Measurements from ENCODE around the gene B3GALNT2.

Gene B3GALNT2

DNA sequence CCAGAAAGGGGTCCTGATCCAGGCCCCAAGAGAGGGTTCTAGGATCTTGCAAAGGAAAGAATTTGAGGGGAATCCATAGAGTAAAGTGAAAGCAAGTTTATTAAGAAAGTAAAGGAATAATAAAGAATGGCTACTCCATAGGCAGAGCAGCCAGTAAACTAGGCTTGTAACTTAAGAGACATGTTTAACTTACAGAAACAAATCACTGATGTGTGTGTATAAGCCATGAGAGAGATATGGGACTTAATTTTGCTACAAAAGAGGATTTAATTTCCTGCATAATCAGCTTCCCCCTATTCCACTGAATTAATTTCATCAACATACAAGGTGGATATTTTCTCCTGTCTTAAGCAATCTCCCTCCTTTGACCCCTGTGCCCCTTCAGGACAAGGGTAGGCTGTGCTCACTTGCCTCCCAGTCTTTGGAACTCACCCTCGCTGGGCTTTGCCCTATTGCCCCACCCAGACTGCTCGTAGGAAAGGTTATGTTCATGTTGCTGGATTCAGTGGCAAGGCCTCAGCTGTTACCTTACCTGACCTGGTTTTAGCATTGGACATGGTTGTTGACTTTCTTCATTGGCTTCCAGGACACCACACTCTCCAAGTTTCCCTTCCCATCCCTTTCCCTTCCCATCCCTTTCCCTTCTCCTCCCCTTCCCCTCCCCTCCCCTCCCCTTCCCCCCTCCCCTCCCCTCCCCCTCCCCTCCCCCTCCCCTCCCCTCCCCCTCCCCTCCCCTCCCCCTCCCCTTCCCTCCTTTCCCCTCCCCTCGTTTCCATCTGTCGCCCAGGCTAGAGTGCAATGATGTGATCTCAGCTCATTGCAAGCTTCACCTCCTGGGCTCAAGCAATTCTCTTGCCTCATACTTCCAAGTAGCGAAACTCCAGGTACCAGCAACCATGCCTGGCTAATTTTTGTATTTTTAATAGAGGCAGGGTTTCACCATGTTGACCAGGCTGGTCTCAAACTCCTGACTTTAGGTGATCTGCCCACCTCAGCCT, 92.5 kb downstream of the B3GALNT2 start:
- in situ Hi-C loops (cut with MboI; ENCODE audit: low sequenced_read_pairs), result no loop called here

DNA sequence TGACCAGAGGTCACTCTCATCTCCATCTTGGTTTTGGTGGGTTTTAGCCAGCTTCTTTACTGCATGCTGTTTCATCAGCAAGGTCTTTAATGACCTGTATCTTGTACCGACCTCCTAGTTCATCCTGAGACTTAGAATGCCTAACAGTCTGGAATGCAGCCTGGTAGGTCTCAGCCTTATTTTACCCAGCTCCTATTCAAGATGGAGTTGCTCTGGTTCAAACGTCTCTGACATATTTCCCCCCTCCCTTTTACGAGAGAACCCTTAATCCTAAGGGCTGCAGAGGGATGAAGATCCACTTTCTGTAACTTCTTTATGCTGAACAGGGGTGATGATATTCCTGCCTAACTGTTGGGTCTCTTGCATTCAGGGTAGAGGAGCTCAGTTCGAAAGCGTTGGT, 93.8 kb downstream of the B3GALNT2 start:
- in situ Hi-C loops (cut with MboI; ENCODE audit: low sequenced_read_pairs), result no loop called here

DNA sequence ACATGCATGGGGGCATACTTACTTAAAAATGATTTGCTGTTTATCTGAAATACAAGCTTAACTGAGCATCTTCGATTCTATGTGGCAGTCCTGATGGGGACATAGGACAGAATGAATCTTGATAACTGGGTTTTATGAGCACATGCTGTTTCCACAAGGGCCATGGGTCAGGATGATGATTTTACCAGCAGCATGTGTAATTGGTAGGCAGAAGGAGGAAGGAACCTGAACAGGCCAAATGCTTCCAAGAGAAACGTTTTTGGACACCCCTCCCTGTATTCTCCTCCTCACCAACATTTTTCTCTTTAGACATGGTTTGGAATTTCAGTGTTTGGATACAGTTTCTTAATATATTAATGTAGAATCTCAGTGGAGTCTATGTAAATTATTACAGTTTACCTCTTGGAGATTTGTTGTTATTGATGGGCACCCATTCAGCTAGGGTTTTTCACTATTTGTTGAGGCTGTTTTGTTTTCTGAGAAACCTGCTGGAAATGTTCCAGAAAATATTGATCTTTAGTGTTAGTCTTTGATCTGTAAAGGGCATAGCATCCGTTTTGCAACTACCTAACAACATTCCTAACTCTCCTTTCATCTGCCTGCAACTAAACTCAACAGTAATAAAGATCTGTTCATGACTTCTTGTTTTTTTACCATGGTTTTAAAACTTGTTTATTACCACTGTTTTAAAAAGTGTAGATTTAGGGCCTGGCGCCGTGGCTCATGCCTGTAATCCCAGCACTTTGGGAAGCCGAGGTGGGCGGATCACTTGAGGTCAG, 95.0 kb downstream of the B3GALNT2 start:
- in situ Hi-C loops (cut with MboI; ENCODE audit: low sequenced_read_pairs), result no loop called here

DNA sequence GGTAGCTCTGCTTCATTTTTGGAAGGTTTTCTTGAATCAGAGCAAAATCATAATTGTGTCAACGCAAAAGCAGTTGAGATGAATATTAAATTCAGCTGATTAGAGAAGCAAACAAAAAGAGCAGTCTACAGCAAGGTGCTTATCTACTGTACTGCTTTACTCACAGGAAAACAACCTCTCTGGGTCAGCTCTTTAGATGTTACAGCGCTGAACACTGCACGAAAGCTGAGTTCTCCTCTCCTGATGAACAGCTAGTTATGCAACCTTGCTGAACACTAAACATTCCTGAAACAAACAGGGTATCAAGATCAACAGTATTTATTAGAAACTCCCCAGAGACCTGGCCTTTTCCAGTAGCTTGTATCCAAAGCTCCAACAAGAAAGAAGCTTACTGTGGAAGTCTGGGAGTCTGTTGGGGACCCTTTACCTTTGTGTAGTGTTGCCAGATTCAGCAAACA, 95.7 kb downstream of the B3GALNT2 start:
- in situ Hi-C loops (cut with MboI; ENCODE audit: low sequenced_read_pairs), result no loop called here

DNA sequence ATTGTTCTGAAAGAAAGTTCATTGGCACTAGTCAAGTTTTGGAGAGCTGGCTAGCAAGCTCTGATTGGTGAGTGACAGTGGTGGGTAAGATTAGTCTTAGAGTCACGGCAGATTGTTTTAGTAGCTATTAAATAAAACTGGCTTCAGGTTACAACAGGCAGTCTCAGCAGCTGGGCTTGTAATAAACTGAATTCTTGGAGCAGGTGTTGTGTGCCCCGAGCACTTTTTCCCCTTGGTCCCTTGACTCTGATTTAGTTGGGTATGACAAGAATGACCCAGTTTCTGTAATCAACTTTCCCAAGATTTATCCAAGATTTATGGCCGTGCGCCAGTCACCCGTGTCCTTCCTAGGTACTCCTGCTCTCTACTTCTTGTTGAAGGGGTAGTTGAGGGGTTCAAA, 96.8 kb downstream of the B3GALNT2 start:
- in situ Hi-C loops (cut with MboI; ENCODE audit: low sequenced_read_pairs), result no loop called here

DNA sequence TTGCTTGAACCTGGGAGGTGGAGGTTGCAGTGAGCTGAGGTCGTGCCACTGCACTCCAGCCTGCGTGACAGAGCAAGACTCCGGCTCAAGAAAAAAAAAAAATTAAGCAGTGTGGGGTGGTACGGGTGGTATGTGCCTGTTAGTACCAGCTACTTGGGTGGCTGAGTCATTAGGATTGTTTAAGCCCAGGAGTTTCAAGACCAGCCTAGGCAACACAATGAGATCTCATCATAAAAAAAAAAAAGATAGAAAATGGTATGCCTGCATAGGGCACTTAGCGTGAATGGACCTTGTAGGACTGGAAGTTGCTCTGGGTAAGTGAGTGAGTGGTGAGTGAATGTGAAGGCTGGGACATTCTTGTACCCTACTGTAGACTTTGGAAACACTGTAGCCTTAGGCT, 100.1 kb downstream of the B3GALNT2 start:
- in situ Hi-C loops (cut with MboI; ENCODE audit: low sequenced_read_pairs), result no loop called here

DNA sequence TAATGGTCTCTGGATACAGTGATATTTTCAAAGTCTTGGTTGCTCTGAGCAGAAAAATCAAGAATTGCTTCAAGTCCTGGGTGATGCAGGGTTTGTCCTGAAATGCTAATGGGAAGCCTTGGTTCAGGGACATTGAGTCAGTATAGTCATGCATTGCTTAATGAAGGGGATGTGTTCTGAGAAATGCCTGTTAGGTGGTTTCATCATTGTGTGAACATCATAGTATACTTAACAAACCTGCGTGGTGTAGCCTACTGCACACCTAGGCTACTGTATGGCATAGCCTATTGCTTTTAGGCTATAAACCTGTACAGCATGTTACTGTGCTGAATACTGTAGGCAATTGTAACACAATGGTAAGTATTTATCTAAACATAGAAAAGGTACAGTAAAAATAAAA, 100.7 kb downstream of the B3GALNT2 start:
- in situ Hi-C loops (cut with MboI; ENCODE audit: low sequenced_read_pairs), result no loop called here

DNA sequence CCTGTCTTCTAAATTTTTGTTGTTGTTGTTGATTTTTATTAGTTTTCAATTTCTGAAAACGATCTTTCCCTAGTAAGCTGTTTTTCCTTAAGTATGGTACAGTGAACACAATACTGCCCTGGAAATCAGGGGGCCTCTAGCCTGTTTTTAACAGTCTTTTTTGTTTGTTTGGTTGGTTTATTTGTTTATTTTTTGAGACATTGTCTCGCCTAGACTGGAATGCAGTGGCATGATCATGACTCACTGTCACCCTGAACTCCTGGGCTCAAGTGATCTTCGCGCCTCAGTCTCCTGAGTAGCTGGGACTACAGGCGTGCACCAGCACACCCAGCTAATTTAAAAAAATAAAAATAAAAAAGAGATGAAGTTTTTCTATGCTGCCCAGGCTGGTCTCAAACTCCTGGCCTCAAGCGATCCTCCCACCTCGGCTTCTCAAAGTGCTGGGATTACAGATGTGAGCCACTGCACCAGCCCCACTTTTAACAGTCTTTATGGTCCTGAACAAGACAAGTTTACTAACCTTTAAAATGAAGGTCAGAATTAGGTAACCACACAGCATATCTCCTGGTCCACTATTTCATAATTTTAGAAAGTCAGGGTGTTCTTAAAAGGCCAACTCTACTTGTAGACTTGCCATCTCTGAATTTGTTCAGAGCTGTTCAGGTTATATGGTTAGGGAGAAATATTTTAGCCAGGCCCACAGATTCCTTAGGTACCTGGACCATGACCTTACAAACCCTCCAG, 101.6 kb downstream of the B3GALNT2 start:
- in situ Hi-C loops (cut with MboI; ENCODE audit: low sequenced_read_pairs), result no loop called here

DNA sequence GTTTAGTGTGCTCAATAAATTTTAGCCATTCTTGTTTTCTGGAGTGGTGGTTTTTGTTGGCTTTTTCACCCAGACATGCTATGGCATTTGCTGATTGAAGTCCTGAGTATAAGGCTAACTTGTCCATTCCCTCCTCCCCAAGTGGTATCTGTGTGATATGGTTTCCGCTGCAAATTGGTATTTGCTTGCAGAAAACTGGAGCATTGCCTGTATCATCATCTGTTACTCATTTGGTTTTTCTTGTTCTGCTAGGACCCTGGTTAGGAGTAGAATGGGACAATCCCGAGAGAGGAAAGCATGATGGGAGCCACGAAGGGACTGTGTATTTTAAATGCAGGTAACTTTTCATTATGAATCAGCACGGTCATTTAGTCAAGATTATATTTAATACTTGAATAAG, 103.0 kb downstream of the B3GALNT2 start:
- in situ Hi-C loops (cut with MboI; ENCODE audit: low sequenced_read_pairs), result no loop called here
